Pancreas (tissue), 10 donors: Measurements from ENCODE around the gene TBRG1. TPM values are rescaled to one million over a fixed set of nuclear protein-coding genes. Genes with fewer than 3 reads are reported as not detected.
A peak's percentile ranks its signal among the peaks of the same experiment; 100 is the strongest.
"Not testable (repeated sequence)": the region's sequence is repeated elsewhere in the genome, so short reads cannot be mapped to it uniquely, and the experiment has no call there.

Source experiments
- ATAC-seq, 4 donors: fragments of 200-7000 bp; cut with Tn5 transposase; one replicate each; pipeline versions ENCODE4 v1.8.0 to v1.9.1; 2020; ENCODE audit warnings: mild to moderate bottlenecking in 4 of 4, moderate library complexity in 4 of 4
- DNase-seq, 6 donors: peaks; one replicate each; pipeline ENCODE4 v3.0.0-alpha.2; 2020
- FAIRE-seq: peaks from 2 replicates; lab custom pipeline; 2012; peaks lifted over from hg19 to GRCh38; lab: Jason Lieb, UNC
- H3K27ac ChIP-seq, 4 donors: fragments of 200-600 bp; sonication (generic); 1 replicate in 3 of 4; 2 replicates in 1 of 4; pipeline versions ENCODE4 v1.5.0 to v1.8.0; 2020
- H3K27me3 ChIP-seq, 4 donors: fragments of 200-600 bp; one replicate each; pipeline ENCODE4 v1.8.0; 2021
- H3K36me3 ChIP-seq, 3 donors: fragments of 200-600 bp; sonication (generic) in 1 of 3; one replicate each; pipeline versions ENCODE4 v1.5.0 to v1.8.0; 2020 to 2021
- H3K4me1 ChIP-seq, 3 donors: fragments of 200-600 bp; one replicate each; pipeline ENCODE4 v1.8.0; 2021
- H3K4me3 ChIP-seq, 4 donors: fragments of 200-600 bp; sonication (generic) in 2 of 4; one replicate each; pipeline versions ENCODE4 v1.5.0 to v1.8.0; 2020 to 2021
- H3K9me3 ChIP-seq, 4 donors: fragments of 200-600 bp; one replicate each; pipeline ENCODE4 v1.8.0; 2021
- WGBS, 2 donors: extraction: QIAGEN DNeasy Blood & Tissue Kit; methylation state at CpG; one replicate each; pipeline ENCODE4 v1.1.7; 2013; 5-methylcytosine and 5-hydroxymethylcytosine counted together
- intact Hi-C, 3 donors: fragments of 100-400 bp; cut with DNase I; formaldehyde crosslinking; loops; one replicate each; pipeline versions ENCODE4 v1.11.1 to v1.14.2; 2022
- polyA plus RNA-seq, 2 donors: library from polyadenylated mRNA; stranded (reverse); fragments of 200-250 nt; gene quantifications; one replicate each; pipeline ENCODE4 v1.2.3, GENCODE V29; 2013
- total RNA-seq, 6 donors: library from RNA; stranded (reverse); fragmentation: NEBNext Ultra II Directional in 4 of 6; extraction: Animal tissue kit (Norgen Biotek cat#: 25700) in 4 of 6; gene quantifications; one replicate each; pipeline versions ENCODE4 v1.2.1 to v1.2.4, GENCODE V29; 2021 to 2023
- TF ChIP-seq, protein P1 (sequence below), 4 donors: fragments of 200-600 bp; sonication (generic) in 3 of 4; IDR thresholded peaks; one replicate each; pipeline versions ENCODE4 v1.5.0 to v1.8.0; 2021; ENCODE audit warnings: antibody characterized with exemption in 4 of 4
- donor health status: healthy with polysubstance abuse.
- donor health status: DM: no; HTN: no; CAD: no; lungs with moderate emphysema.
- donor health status: DM: no; HTN: no; CAD: no.
- donor health status: control.
- donor health status: control.
- donor health status: Bipolar disorder and iron deficiency.
- donor health status: DM: yes; HTN: yes; CAD: no.
- donor health status: DM: no; HTN: no; CAD: no.
- donor health status: DM: no; HTN: no; CAD: no.
- donor health status: DM: yes; HTN: yes; CAD: no.

TBRG1 gene
- total and polyA plus RNA-seq, 8 donors, result 12.9 to 49.2 (median 15.8) TPM

GRCh38 chr11:124602193-124602592 lies 20.5 kb upstream of the TBRG1 start:
- H3K36me3 ChIP-seq, result no peaks in the 10 kb centered on the region
- no peak overlapping the region for H3K27ac ChIP-seq
- no peaks in the 10 kb centered on the region for H3K9me3 ChIP-seq
- H3K4me3 ChIP-seq, result no peak overlapping the region
- H3K4me1 ChIP-seq, result no peaks in the 10 kb centered on the region
- H3K27me3 ChIP-seq, result no peaks in the 10 kb centered on the region
- no peak for ATAC-seq
- whole genome bisulfite sequencing, 2 donors, result 77 to 83% methylated on average over 3 of the region's 3 CpGs
- no peak for DNase-seq
- intact Hi-C loops, result no loop called here
- TF ChIP-seq, protein P1, sequence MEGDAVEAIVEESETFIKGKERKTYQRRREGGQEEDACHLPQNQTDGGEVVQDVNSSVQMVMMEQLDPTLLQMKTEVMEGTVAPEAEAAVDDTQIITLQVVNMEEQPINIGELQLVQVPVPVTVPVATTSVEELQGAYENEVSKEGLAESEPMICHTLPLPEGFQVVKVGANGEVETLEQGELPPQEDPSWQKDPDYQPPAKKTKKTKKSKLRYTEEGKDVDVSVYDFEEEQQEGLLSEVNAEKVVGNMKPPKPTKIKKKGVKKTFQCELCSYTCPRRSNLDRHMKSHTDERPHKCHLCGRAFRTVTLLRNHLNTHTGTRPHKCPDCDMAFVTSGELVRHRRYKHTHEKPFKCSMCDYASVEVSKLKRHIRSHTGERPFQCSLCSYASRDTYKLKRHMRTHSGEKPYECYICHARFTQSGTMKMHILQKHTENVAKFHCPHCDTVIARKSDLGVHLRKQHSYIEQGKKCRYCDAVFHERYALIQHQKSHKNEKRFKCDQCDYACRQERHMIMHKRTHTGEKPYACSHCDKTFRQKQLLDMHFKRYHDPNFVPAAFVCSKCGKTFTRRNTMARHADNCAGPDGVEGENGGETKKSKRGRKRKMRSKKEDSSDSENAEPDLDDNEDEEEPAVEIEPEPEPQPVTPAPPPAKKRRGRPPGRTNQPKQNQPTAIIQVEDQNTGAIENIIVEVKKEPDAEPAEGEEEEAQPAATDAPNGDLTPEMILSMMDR (IDR thresholded peaks at IDR 0.05), result no peak
- FAIRE-seq, result no peak

GRCh38 chr11:124602723-124603122 lies 19.9 kb upstream of the TBRG1 start:
- DNase-seq, H3K36me3 ChIP-seq, ATAC-seq, FAIRE-seq, H3K27ac ChIP-seq, H3K27me3 ChIP-seq, intact Hi-C loops, H3K4me3 ChIP-seq, H3K4me1 ChIP-seq, H3K9me3 ChIP-seq: not testable (repeated sequence)
- 65 to 68% methylated on average over 3 of the region's 3 CpGs for WGBS, 2 donors

GRCh38 chr11:124605719-124606118 lies 16.9 kb upstream of the TBRG1 start:
- TF ChIP-seq, protein P1 (IDR thresholded peaks at IDR 0.05), result no peak
- FAIRE-seq (no peak), ATAC-seq (peak in 2 of 4 donors; percentile 27 to 72), DNase-seq (no peak)
- whole genome bisulfite sequencing, 2 donors, result 78 to 81% methylated on average over 3 of the region's 3 CpGs
- H3K4me1 ChIP-seq, result no peaks in the 10 kb centered on the region
- H3K27ac ChIP-seq, result no peak overlapping the region
- H3K36me3 ChIP-seq, result no peaks in the 10 kb centered on the region
- intact Hi-C loops, result no loop called here
- H3K4me3 ChIP-seq, result no peak overlapping the region
- H3K9me3 ChIP-seq, result no peaks in the 10 kb centered on the region
- H3K27me3 ChIP-seq, result no peaks in the 10 kb centered on the region

DNA sequence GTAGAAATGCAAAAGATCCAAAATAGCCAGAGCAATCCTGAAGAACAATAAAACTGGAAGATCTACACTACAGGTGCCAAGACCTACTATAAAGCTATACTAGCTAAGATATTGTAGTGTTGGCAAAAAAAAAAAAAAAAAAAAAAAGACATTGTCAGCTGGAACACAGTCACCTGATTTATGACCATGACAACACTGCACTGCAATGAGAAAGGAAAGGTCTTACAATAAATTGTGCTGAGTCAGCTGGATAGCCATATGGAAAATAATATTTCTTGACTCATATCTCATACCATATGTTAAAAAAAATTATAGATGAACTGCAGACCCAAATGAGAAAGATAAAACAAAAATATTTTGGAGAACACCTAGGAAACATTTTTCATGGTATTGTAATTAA lies 14.5 kb upstream of the TBRG1 start:
- intact Hi-C loops, result no loop called here
- TF ChIP-seq, protein P1 (IDR thresholded peaks at IDR 0.05), result no peak
- Histone ChIP-seq H3K4me1 (no peaks in the 10 kb centered on the region), H3K27me3 (no peaks in the 10 kb centered on the region), H3K36me3 (no peaks in the 10 kb centered on the region), H3K9me3 (no peaks in the 10 kb centered on the region), H3K27ac (no peak overlapping the region), H3K4me3 (no peak overlapping the region)
- FAIRE-seq (no peak), ATAC-seq (no peak), DNase-seq (no peak)

DNA sequence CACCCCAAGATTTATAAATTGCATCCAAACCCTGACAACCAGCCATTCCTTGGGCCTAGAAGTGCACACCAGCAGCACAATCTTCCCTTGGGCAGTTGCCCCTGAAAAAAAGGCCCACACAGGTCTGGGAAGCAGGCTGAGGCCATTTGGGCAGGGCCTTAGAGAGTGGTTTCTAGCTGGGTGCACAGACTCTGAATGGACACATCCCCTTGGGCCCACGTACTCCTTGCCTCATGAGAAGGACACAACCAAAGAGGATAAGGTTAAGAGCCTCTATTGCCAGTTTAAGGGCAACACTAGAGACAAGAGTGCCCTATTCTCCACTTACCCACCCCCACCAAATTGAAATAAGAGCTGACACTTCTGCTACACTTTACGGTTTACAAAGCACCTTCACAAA lies 12.4 kb upstream of the TBRG1 start:
- 80 to 92% methylated on average over 2 of the region's 2 CpGs for WGBS, 2 donors
- FAIRE-seq (no peak), ATAC-seq (no peak), DNase-seq (no peak)
- TF ChIP-seq, protein P1 (IDR thresholded peaks at IDR 0.05), result no peak
- H3K4me1 ChIP-seq, result no peaks in the 10 kb centered on the region
- H3K36me3 ChIP-seq, result no peaks in the 10 kb centered on the region
- H3K4me3 ChIP-seq, result no peak overlapping the region
- H3K9me3 ChIP-seq, result no peaks in the 10 kb centered on the region
- H3K27ac ChIP-seq, result no peak overlapping the region
- intact Hi-C loops, result no loop called here
- peaks cover 0 to 11% (median 0%) of the 10 kb centered on the region in 4 donors for H3K27me3 ChIP-seq
